Aorta (tissue), 5 donors: ENCODE measurements around the gene HLCS. TPM values are rescaled to one million over a fixed set of nuclear protein-coding genes. Genes with fewer than 3 reads are reported as not detected.
"Not testable (repeated sequence)": the region's sequence is repeated elsewhere in the genome, so short reads cannot be mapped to it uniquely, and the experiment has no call there.

ENCODE experiments used
- ATAC-seq: fragments of 200-7000 bp; cut with Tn5 transposase; one replicate; pipeline ENCODE4 v1.9.1; 2022; ENCODE audit warnings: moderate library complexity; ENCODE audit not compliant: low FRiP score
- DNase-seq, 2 donors: peaks; one replicate each; pipeline ENCODE4 v3.0.0-alpha.2; 2020
- H3K27ac ChIP-seq, 2 donors: one replicate each; pipeline ENCODE4 v1.5.1; 2013; ENCODE audit warnings: low read length in 2 of 2, mild to moderate bottlenecking in 2 of 2, moderate library complexity in 2 of 2, control low read depth in 1 of 2, inconsistent platforms in 1 of 2, low read depth in 1 of 2
- H3K27me3 ChIP-seq, 2 donors: one replicate each; pipeline ENCODE4 v1.6.1; 2013; ENCODE audit warnings: control low read depth in 1 of 2, low read length in 1 of 2, mild to moderate bottlenecking in 1 of 2, moderate library complexity in 1 of 2; ENCODE audit not compliant: insufficient read depth in 2 of 2, control insufficient read depth in 1 of 2
- H3K36me3 ChIP-seq, 2 donors: one replicate each; pipeline ENCODE4 v1.6.1; 2013; ENCODE audit warnings: control low read depth in 1 of 2, low read length in 1 of 2, mild to moderate bottlenecking in 1 of 2; ENCODE audit not compliant: insufficient read depth in 2 of 2, control insufficient read depth in 1 of 2
- H3K4me1 ChIP-seq, 2 donors: one replicate each; pipeline ENCODE4 v1.6.1; 2013; ENCODE audit warnings: low read length in 2 of 2, control low read depth in 1 of 2, mild to moderate bottlenecking in 1 of 2, moderate library complexity in 1 of 2; ENCODE audit not compliant: insufficient read depth in 2 of 2, control insufficient read depth in 1 of 2
- H3K4me3 ChIP-seq, 2 donors: one replicate each; pipeline ENCODE4 v1.5.1; 2013; ENCODE audit warnings: low read length in 2 of 2, control low read depth in 1 of 2, mild to moderate bottlenecking in 1 of 2
- H3K9me3 ChIP-seq: one replicate; pipeline ENCODE4 v1.6.1; 2013; ENCODE audit warnings: mild to moderate bottlenecking, low read length; ENCODE audit not compliant: control insufficient read depth
- WGBS, 2 donors: extraction: QIAGEN DNeasy Blood & Tissue Kit; methylation state at CpG; one replicate each; pipeline ENCODE4 v1.1.7; 2013; 5-methylcytosine and 5-hydroxymethylcytosine counted together
- intact Hi-C, 2 donors: fragments of 100-400 bp; cut with DNase I; formaldehyde crosslinking; loops; one replicate each; pipeline versions ENCODE4 v1.14.2 to v1.15.0; 2022
- polyA plus RNA-seq, 2 donors: library from polyadenylated mRNA; stranded (reverse); fragments of 200-250 nt; gene quantifications; one replicate each; pipeline ENCODE4 v1.2.3, GENCODE V29; 2013
- total RNA-seq, 2 donors: library from RNA; stranded (reverse); fragmentation: NEBNext Ultra II Directional; extraction: Animal tissue kit (Norgen Biotek cat#: 25700); gene quantifications; one replicate each; pipeline ENCODE4 v1.2.1, GENCODE V29; 2021
- donor health status: healthy with polysubstance abuse.
- donor health status: Bipolar disorder and iron deficiency.
- donor health status: DM: no; HTN: no; CAD: no.
- donor health status: DM: no; HTN: no; CAD: no.
- donor health status: DM: yes; HTN: yes; CAD: no.

The HLCS gene
- total and polyA plus RNA-seq, 4 donors, result 2.1 to 19.7 (median 10.6) TPM

- ATAC-seq (no peak), DNase-seq (no peak)
- no peaks in the 10 kb centered on the region for H3K4me1 ChIP-seq
- intact Hi-C loops, result no loop called here
- no peak overlapping the region for H3K4me3 ChIP-seq
- H3K9me3 ChIP-seq, result no peaks in the 10 kb centered on the region
- H3K27me3 ChIP-seq, result no peaks in the 10 kb centered on the region
- 60 to 68% methylated on average over 3 of the region's 3 CpGs for WGBS, 2 donors
- no peaks in the 10 kb centered on the region for H3K36me3 ChIP-seq
- no peak overlapping the region for H3K27ac ChIP-seq
Observed at GRCh38 chr21:37001441-37001840, 35.0 kb upstream of the HLCS start.

- intact Hi-C loops, result no loop called here
- no peaks in the 10 kb centered on the region for H3K36me3 ChIP-seq
- no peaks in the 10 kb centered on the region for H3K4me1 ChIP-seq
- no peak for ATAC-seq
- no peaks in the 10 kb centered on the region for H3K9me3 ChIP-seq
- H3K27me3 ChIP-seq, result no peaks in the 10 kb centered on the region
- WGBS, 2 donors, result 83% methylated on average over 4 of the region's 4 CpGs
- no peak overlapping the region for H3K4me3 ChIP-seq
- no peak for DNase-seq
- H3K27ac ChIP-seq, result no peak overlapping the region
Observed at GRCh38 chr21:37000381-37000780, 33.9 kb upstream of the HLCS start.

- no peak for DNase-seq
- intact Hi-C loops, result no loop called here
- WGBS, 2 donors, result 87% methylated on average over 10 to 11 of the region's 11 CpGs
Observed at GRCh38 chr21:36999131-36999898, 32.8 kb upstream of the HLCS start.

GRCh38 chr21:36995285-36995684 is 28.8 kb upstream of the HLCS start:
- H3K4me3 ChIP-seq, H3K27ac ChIP-seq, H3K36me3 ChIP-seq, intact Hi-C loops, ATAC-seq, H3K27me3 ChIP-seq, H3K9me3 ChIP-seq, DNase-seq, H3K4me1 ChIP-seq: not testable (repeated sequence)
- WGBS, 2 donors, result 96 to 97% methylated on average over 12 of the region's 12 CpGs

More at GRCh38 chr21:36999131-36999898, 32.8 kb upstream of the HLCS start:
- Histone ChIP-seq H3K36me3 (no peaks in the 10 kb centered on the region), H3K4me3 (no peak overlapping the region), H3K27me3 (no peaks in the 10 kb centered on the region), H3K4me1 (no peaks in the 10 kb centered on the region), H3K27ac (no peak overlapping the region), H3K9me3 (no peaks in the 10 kb centered on the region)
- no peak for ATAC-seq

GRCh38 chr21:36994501-36995158 is 28.2 kb upstream of the HLCS start:
- Histone ChIP-seq H3K27ac (no peak overlapping the region), H3K4me3 (no peak overlapping the region), H3K27me3 (no peaks in the 10 kb centered on the region), H3K4me1 (no peaks in the 10 kb centered on the region), H3K9me3 (no peaks in the 10 kb centered on the region), H3K36me3 (no peaks in the 10 kb centered on the region)
- 24 to 27% methylated on average over 37 to 38 of the region's 38 CpGs for WGBS, 2 donors
- no peak for ATAC-seq
- DNase-seq, result no peak
- intact Hi-C loops, result no loop called here

GRCh38 chr21:36992671-36993070 is 26.2 kb upstream of the HLCS start:
- H3K27ac ChIP-seq, result no peak overlapping the region
- no peaks in the 10 kb centered on the region for H3K27me3 ChIP-seq
- no peaks in the 10 kb centered on the region for H3K9me3 ChIP-seq
- ATAC-seq (no peak), DNase-seq (no peak)
- H3K4me3 ChIP-seq, result no peak overlapping the region
- H3K4me1 ChIP-seq, result no peaks in the 10 kb centered on the region
- 63 to 64% methylated on average over 7 of the region's 7 CpGs for WGBS, 2 donors
- intact Hi-C loops, result no loop called here
- H3K36me3 ChIP-seq, result no peaks in the 10 kb centered on the region

- Histone ChIP-seq H3K27ac (peak overlapping the region in 1 of 2 donors; percentile 23), H3K4me3 (peak overlapping the region in 1 of 2 donors; percentile 34), H3K9me3 (no peaks in the 10 kb centered on the region), H3K36me3 (no peaks in the 10 kb centered on the region), H3K4me1 (no peaks in the 10 kb centered on the region), H3K27me3 (no peaks in the 10 kb centered on the region)
- ATAC-seq, result no peak
- no peak for DNase-seq
- 61 to 66% methylated on average over 21 of the region's 21 CpGs for WGBS, 2 donors
- intact Hi-C loops, result no loop called here
Observed at GRCh38 chr21:36990508-36991205, 24.2 kb upstream of the HLCS start.

- Histone ChIP-seq H3K4me3 (peak overlapping the region in 1 of 2 donors; percentile 34), H3K27me3 (no peaks in the 10 kb centered on the region), H3K36me3 (no peaks in the 10 kb centered on the region), H3K27ac (peak overlapping the region in 1 of 2 donors; percentile 72), H3K9me3 (no peaks in the 10 kb centered on the region), H3K4me1 (no peaks in the 10 kb centered on the region)
- WGBS, 2 donors, result 2% methylated on average over 76 to 97 of the region's 97 CpGs
- intact Hi-C loops, result loop anchor here in 1 of 2 donors (1.0 to 10.0 kb wide), 2 partner anchors 24 to 85 kb away; partner anchors contain the start of genes HLCS, PIGP and TTC3
- DNase-seq (peak; percentile 96 to 98), ATAC-seq (peak; percentile 98)
Observed at GRCh38 chr21:36989699-36990507, 23.4 kb upstream of the HLCS start.
